Activated B cell treated with CpG ODN at 0.5 μM for 24 hours (primary cell): ENCODE measurements around the gene PPIL6. TPM values are rescaled to one million over a fixed set of nuclear protein-coding genes. Genes with fewer than 3 reads are reported as not detected.

ENCODE experiments used
- ATAC-seq: fragments of 200-7000 bp; cut with Tn5 transposase; one replicate; pipeline ENCODE4 v1.10.0; 2021; ENCODE audit warnings: low read depth, mild to moderate bottlenecking, moderate library complexity
- CTCF ChIA-PET: fragments of 350-600 bp; sonication (Branson Sonifier 250); formaldehyde crosslinking; loops from one replicate; lab custom pipeline; 2021; ENCODE audit warnings: antibody characterized with exemption; lab: Charles Lee
- POLR2A ChIA-PET: fragments of 350-600 bp; sonication (Branson Sonifier 250); formaldehyde crosslinking; loops from one replicate; lab custom pipeline; 2021; ENCODE audit warnings: antibody characterized with exemption; lab: Charles Lee
- DNase-seq: peaks from one replicate; pipeline ENCODE4 v3.0.0; 2022
- H3K27ac Mint-ChIP-seq: one replicate; pipeline ENCODE4 v1.8.0; 2020; ENCODE audit warnings: mixed read lengths
- H3K27me3 Mint-ChIP-seq: one replicate; pipeline ENCODE4 v1.8.0; 2021; ENCODE audit warnings: mixed read lengths
- H3K36me3 Mint-ChIP-seq: one replicate; pipeline ENCODE4 v1.8.0; 2021; ENCODE audit warnings: low read depth, mixed read lengths
- H3K4me1 Mint-ChIP-seq: one replicate; pipeline ENCODE4 v1.8.0; 2021; ENCODE audit warnings: mixed read lengths
- H3K4me3 Mint-ChIP-seq: one replicate; pipeline ENCODE4 v1.8.0; 2020; ENCODE audit warnings: mild to moderate bottlenecking, mixed read lengths
- H3K9me3 Mint-ChIP-seq: one replicate; pipeline ENCODE4 v1.8.0; 2020; ENCODE audit warnings: mixed read lengths
- CTCF ChIP-seq: fragments of 200-600 bp; IDR thresholded peaks from one replicate; pipeline ENCODE4 v1.8.0; 2022; ENCODE audit warnings: antibody characterized with exemption, mild to moderate bottlenecking
- intact Hi-C: fragments of 100-400 bp; cut with micrococcal nuclease; formaldehyde crosslinking; loops from one replicate; pipeline ENCODE4 v1.15.1; 2024
- total RNA-seq: library from RNA; stranded (reverse); gene quantifications from 2 replicates; pipeline ENCODE4 v1.2.3, GENCODE V29; 2022

Gene PPIL6
- total RNA-seq, 1 donor from 2014 or later = 0.91 TPM

GRCh38 chr6:109448615-109449014 lies 8.2 kb upstream of the PPIL6 start:
- Mint-ChIP-seq H3K27me3 (no peaks in the 10 kb centered on the region), H3K9me3 (no peaks in the 10 kb centered on the region), H3K4me3 (no peak overlapping the region), H3K27ac (peak overlapping the region; percentile 18), H3K36me3 (peaks cover 67% of the 10 kb centered on the region), H3K4me1 (peaks cover 65% of the 10 kb centered on the region)
- ATAC-seq = no peak
- ChIA-PET CTCF (interaction anchor here (1.0 kb wide), 1 partner anchor 72 kb away, joined by 4 read pairs; no protein-coding TSS in a partner anchor), POLR2A (interaction anchor here (0.6 to 1.6 kb wide), 3 partner anchors 10 to 65 kb away, joined by 3 to 5 read pairs (median 4); no protein-coding TSS in a partner anchor)
- no peak for TF ChIP-seq CTCF
- intact Hi-C loops = no loop called here
- no peak for DNase-seq

GRCh38 chr6:109447878-109448555 lies 7.6 kb upstream of the PPIL6 start:
- Mint-ChIP-seq H3K4me3 (no peak overlapping the region), H3K27me3 (no peaks in the 10 kb centered on the region), H3K36me3 (peaks cover 72% of the 10 kb centered on the region), H3K4me1 (peaks cover 65% of the 10 kb centered on the region), H3K27ac (peak overlapping the region; percentile 18), H3K9me3 (no peaks in the 10 kb centered on the region)
- CTCF ChIA-PET = interaction anchor here (1.0 kb wide), 1 partner anchor 71 kb away, joined by 4 read pairs; no protein-coding TSS in a partner anchor
- POLR2A ChIA-PET = interaction anchor here (0.6 to 1.6 kb wide), 3 partner anchors 10 to 65 kb away, joined by 3 to 5 read pairs (median 4); no protein-coding TSS in a partner anchor
- ATAC-seq = no peak
- intact Hi-C loops = no loop called here
- TF ChIP-seq CTCF = no peak
- no peak for DNase-seq

- intact Hi-C loops = no loop called here
- ChIA-PET CTCF (no interaction called here), POLR2A (interaction anchor here (1.9 kb wide), 1 partner anchor 9 kb away, joined by 11 read pairs; the partner anchor contains the start of gene MICAL1)
- H3K27ac Mint-ChIP-seq = no peak overlapping the region
- H3K9me3 Mint-ChIP-seq = no peaks in the 10 kb centered on the region
- peaks cover 63% of the 10 kb centered on the region for H3K4me1 Mint-ChIP-seq
- H3K36me3 Mint-ChIP-seq = peaks cover 73% of the 10 kb centered on the region
- ATAC-seq (no peak), DNase-seq (no peak)
- H3K27me3 Mint-ChIP-seq = no peaks in the 10 kb centered on the region
- no peak overlapping the region for H3K4me3 Mint-ChIP-seq
- TF ChIP-seq CTCF = no peak
Observed at GRCh38 chr6:109447087-109447486, 6.7 kb upstream of the PPIL6 start.

- Mint-ChIP-seq H3K9me3 (no peaks in the 10 kb centered on the region), H3K4me1 (peaks cover 63% of the 10 kb centered on the region), H3K4me3 (no peak overlapping the region), H3K27ac (peak overlapping the region; percentile 79), H3K36me3 (peaks cover 70% of the 10 kb centered on the region), H3K27me3 (no peaks in the 10 kb centered on the region)
- intact Hi-C loops = no loop called here
- TF ChIP-seq CTCF = no peak
- ATAC-seq = no peak
- ChIA-PET POLR2A (interaction anchor here (0.7 to 1.9 kb wide), 3 partner anchors 10 to 946 kb away, joined by 5 to 11 read pairs (median 8); partner anchors contain the start of genes MICAL1 and ZBTB24), CTCF (no interaction called here)
- DNase-seq = no peak
Observed at GRCh38 chr6:109446541-109446940, 6.1 kb upstream of the PPIL6 start.

GRCh38 chr6:109446072-109446471 lies 5.6 kb upstream of the PPIL6 start:
- no peaks in the 10 kb centered on the region for H3K27me3 Mint-ChIP-seq
- ChIA-PET CTCF (no interaction called here), POLR2A (interaction anchor here (0.7 to 1.9 kb wide), 4 partner anchors 10 to 946 kb away, joined by 5 to 11 read pairs (median 7); partner anchors contain the start of genes CD164, MICAL1 and ZBTB24)
- no peak overlapping the region for H3K4me3 Mint-ChIP-seq
- peaks cover 72% of the 10 kb centered on the region for H3K36me3 Mint-ChIP-seq
- TF ChIP-seq CTCF = no peak
- H3K4me1 Mint-ChIP-seq = peaks cover 67% of the 10 kb centered on the region
- peak overlapping the region; percentile 79 for H3K27ac Mint-ChIP-seq
- no peak for DNase-seq
- H3K9me3 Mint-ChIP-seq = no peaks in the 10 kb centered on the region
- intact Hi-C loops = no loop called here
- ATAC-seq = no peak
